GM18951 (cell line): Measurements from ENCODE around the gene NDUFV1.
"Not testable (repeated sequence)": the region's sequence is repeated elsewhere in the genome, so short reads cannot be mapped to it uniquely, and the experiment has no call there.

ENCODE experiments used
- POLR2A ChIP-seq: IDR thresholded peaks from 4 replicates; pipeline ENCODE4 v1.6.1; 2011; ENCODE audit warnings: mild to moderate bottlenecking; ENCODE audit not compliant: insufficient read length, insufficient read depth; ENCODE audit errors: extremely low read depth
- in situ Hi-C: fragments of 300-500 bp; cut with MboI; formaldehyde crosslinking; loops from one replicate; pipeline ENCODE4 v1.12.0; 2022; ENCODE audit warnings: low sequenced_read_pairs, mixed read lengths, inconsistent platforms; ENCODE audit not compliant: unreplicated experiment

Gene NDUFV1

GRCh38 chr11:67626131-67626833, 19.5 kb downstream of the NDUFV1 start:
- in situ Hi-C loops, result not testable (repeated sequence)

DNA sequence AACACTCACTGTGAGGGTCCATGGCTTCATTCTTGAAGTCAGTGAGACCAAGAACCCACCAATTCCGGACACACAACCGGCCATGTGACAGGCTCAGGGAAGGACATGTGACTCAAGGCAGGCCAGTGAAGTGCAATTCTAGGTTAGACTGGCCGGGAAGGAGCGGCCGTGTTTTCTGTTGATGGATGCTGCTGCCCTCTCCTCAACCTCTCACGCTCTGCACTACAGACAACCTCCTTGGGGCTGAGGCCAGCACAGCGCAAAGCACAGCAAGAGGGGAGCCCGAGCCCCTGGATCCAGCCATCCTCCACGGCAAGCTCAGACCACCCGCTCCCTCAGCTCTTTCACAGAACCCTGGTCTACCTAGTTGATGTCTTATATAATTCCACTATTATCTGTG, 20.2 kb downstream of the NDUFV1 start:
- in situ Hi-C loops, result no loop called here
- no peak for TF ChIP-seq POLR2A

DNA sequence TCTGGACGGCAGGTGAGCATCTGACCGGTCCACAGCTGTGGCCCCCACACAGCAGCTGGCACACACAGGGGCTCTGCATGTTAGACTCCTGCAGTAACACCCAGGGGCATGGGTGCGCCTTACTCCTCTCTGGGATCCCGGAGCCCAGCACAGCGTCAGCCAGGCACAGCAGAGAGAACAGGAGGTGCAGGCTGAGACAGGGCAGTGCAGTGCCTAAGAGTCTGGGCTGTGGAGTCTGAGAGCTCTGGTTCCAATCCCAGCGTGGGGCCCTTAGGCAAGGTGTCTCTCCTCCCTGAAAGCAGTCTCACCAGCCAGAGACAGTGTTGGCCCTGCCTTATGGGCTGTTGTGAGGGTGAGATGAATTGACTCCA, 20.7 kb downstream of the NDUFV1 start:
- in situ Hi-C loops, result no loop called here
- TF ChIP-seq POLR2A, result no peak

GRCh38 chr11:67627812-67628624, 21.3 kb downstream of the NDUFV1 start:
- in situ Hi-C loops, result no loop called here
- no peak for TF ChIP-seq POLR2A

DNA sequence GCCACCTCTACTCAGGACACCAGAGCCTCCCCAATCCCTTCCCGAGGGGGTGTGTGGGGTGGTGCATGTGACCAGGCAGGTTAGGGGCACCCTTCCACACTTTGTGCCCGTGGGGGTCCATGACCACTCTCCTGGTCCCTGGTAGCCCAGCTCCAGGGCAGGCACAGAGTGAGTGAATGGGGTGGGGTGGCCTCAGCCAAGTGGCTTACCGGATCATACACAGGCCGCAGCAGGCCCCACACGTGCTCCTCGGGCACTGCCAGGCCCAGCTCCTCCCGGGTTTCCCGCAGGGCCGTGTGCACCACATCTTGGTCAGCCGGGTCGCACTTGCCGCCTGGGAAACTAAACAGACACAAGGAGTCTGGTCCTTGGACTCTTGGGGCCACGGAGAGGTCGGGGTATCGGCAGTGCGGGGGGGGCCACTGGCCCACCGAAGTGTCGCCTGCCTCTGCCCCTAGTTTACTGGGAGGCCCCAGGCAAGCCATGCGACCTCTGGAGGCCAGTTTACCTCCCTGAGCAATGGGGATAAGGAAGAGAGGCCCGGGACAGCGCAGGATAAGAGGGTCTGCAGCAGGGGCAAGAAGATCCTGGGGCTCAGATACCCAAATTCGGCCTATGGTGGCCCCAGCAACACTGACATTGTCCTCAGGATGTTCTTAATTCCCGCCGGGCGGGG, 22.1 kb downstream of the NDUFV1 start:
- in situ Hi-C loops, result no loop called here
- no peak for TF ChIP-seq POLR2A

- in situ Hi-C loops, result no loop called here
- peak; percentile 66 for TF ChIP-seq POLR2A
Observed at GRCh38 chr11:67629386-67630227, 22.9 kb downstream of the NDUFV1 start, which contains the start of gene NUDT8. Gene NUDT8 (minus strand): TSS chr11:67629937. CDS start chr11:67629911, 26 bp downstream.

GRCh38 chr11:67630228-67630942, 23.6 kb downstream of the NDUFV1 start:
- peak; percentile 75 for TF ChIP-seq POLR2A
- in situ Hi-C loops, result no loop called here

DNA sequence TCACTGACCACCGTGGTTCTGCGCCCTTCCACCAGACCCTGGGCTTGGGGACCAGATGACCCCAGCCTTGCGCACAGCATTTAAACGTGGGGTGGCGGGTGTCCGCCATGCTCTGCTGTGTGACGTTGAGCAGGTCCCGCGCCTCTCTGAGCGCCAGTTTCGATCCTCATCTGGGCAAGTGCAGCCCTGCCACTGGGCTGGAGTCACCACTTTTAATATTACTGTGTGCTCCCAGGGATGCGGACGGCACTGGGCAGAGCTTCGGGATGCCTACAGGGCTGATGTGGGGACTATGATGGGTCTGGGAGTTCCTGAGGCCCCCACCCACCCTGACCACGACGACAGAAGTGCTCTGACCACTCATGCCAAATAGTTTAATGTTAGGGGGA, 24.2 kb downstream of the NDUFV1 start:
- in situ Hi-C loops, result no loop called here
- TF ChIP-seq POLR2A, result no peak

DNA sequence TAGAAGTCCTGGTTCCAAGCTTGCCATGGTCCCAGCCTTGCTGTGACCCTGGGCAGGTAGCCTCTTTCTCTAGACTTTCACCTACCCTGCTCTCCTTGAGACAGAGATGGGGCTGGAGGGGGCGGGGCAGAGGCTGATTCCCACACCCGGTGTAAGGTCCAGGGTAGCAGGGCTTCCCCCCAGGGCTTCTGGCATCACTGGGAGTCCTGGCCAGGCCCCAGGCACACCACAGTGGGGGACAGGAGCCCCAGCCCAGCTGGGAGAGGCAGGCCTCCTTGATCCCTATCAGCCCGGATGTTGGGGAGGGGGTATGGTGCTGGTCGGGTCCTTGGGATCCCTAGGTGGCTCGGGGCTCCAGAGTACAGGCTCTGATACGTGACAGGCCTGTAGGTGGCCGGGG, 24.7 kb downstream of the NDUFV1 start:
- in situ Hi-C loops, result no loop called here
- no peak for TF ChIP-seq POLR2A

DNA sequence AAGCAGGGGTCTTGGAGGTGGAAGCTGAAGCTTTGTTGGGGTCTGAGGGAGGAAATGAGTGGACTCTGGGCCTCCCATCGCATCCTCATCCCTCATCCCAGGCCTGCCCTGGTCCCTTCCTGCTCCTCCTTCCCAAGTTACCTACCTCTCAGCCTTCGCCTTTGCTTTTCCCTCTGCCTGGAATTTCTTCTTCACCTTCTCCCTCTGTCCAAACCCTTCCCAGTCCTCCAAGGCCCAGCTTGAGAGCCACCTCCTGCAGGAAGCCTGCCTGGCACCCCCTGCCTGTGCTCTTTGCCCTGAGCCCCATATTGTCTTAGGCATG, 25.1 kb downstream of the NDUFV1 start:
- no peak for TF ChIP-seq POLR2A
- in situ Hi-C loops, result no loop called here

DNA sequence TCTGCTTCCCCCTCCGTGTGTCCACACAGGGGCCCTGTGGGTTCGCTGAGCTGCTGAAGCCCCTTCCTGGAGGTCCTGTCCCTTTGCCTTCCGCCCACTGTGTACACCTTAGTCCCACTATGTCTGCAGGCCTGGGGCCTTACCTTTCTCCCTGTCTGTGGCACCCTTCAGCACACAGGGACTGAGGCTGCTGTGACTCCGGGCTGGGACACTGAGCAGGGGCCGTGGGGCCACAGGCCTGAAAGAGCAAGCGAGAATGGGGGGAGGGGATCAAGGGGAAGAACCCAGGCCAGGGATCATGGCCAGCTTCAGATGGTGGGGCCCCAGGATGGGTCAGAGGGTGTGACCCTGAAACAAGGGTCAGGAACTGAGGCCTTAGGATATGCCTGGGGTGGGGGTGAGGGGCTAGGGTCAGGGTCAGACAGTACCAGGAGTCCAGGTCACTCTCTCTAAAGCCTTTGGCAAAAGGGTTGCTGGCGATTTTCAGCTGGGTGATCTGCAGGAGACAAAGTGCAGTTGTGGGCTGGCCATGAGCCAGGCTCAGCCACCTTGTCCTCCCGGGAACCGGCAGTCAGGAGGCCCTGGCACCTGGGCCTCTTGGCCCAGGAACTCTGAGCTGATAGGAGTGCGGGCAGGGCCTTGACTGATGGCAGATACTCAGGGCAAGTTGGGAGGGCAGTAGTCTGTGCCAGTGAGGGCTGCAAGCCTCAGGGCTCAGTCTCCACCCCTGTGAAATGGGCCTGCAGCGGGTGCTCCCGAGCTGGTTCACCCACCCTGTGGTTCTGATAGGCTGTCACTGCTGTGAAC, 25.6 kb downstream of the NDUFV1 start:
- in situ Hi-C loops, result no loop called here
- TF ChIP-seq POLR2A, result no peak
